SK-N-SH (cell line): Measurements from ENCODE around the gene BCL11B. TPM values are rescaled to one million over a fixed set of nuclear protein-coding genes. Genes with fewer than 3 reads are reported as not detected.
"Not testable (repeated sequence)": the region's sequence is repeated elsewhere in the genome, so short reads cannot be mapped to it uniquely, and the experiment has no call there.

ENCODE experiments used
- CTCF ChIA-PET: fragments of 300-600, 350-600 bp; formaldehyde crosslinking; extraction: SDS; loops from one replicate; lab custom pipeline; 2021; lab: Yijun Ruan, JAX
- POLR2A ChIA-PET: fragments of 350-600 bp; sonication (Branson Sonifier 250); formaldehyde crosslinking; extraction: SDS; loops from one replicate; lab custom pipeline; 2020; ENCODE audit warnings: antibody characterized with exemption, inconsistent platforms; lab: Yijun Ruan, JAX
- DNase-seq: peaks from one replicate; pipeline ENCODE4 v3.0.0; 2012
- H2AFZ ChIP-seq: fragments of 200-600 bp; sonication (generic); 2 replicates; pipeline ENCODE4 v1.8.1; 2016; ENCODE audit warnings: antibody characterized with exemption, mild to moderate bottlenecking, low read depth
- H3F3A ChIP-seq: fragments of 200-600 bp; sonication (generic); replicated peaks from 2 replicates; pipeline ENCODE3; 2016; ENCODE audit warnings: antibody characterized with exemption, mild to moderate bottlenecking; ENCODE audit not compliant: insufficient read depth
- H3K27ac ChIP-seq, 2 experiments: fragments of 200-500 bp in 1 of 2; fragments of 200-600 bp in 1 of 2; sonication (Bioruptor generic) in 1 of 2; sonication (generic), shearing (Covaris generic) in 1 of 2; 2 replicates each; pipeline versions ENCODE4 v1.5.1 to v1.6.1; 2014 to 2016; ENCODE audit warnings: low read depth in 2 of 2, inconsistent platforms in 1 of 2, low read length in 1 of 2, mild to moderate bottlenecking in 1 of 2, mixed read lengths in 1 of 2
- H3K27me3 ChIP-seq: fragments of 200-600 bp; sonication (generic), shearing (Covaris generic); 2 replicates; pipeline ENCODE4 v1.6.1; 2016; ENCODE audit warnings: mixed run types; ENCODE audit not compliant: insufficient read depth
- H3K36me3 ChIP-seq, 2 experiments: fragments of 200-500 bp in 1 of 2; fragments of 200-600 bp in 1 of 2; sonication (Bioruptor generic) in 1 of 2; sonication (generic) in 1 of 2; replicated peaks in 1 of 2; 2 replicates each; pipeline versions ENCODE3 to v1.5.1; 2014 to 2016; ENCODE audit warnings: low read length in 1 of 2, mild to moderate bottlenecking in 1 of 2; ENCODE audit not compliant: insufficient read depth in 2 of 2, control insufficient read depth in 1 of 2
- H3K4me1 ChIP-seq, 2 experiments: fragments of 200-500 bp in 1 of 2; fragments of 200-600 bp in 1 of 2; sonication (Bioruptor generic) in 1 of 2; sonication (generic), shearing (Covaris generic) in 1 of 2; 2 replicates each; pipeline versions ENCODE4 v1.5.1 to v1.6.1; 2014 to 2016; ENCODE audit warnings: low read depth in 1 of 2, low read length in 1 of 2, mixed run types in 1 of 2; ENCODE audit not compliant: insufficient read depth in 2 of 2, control insufficient read depth in 1 of 2
- H3K4me2 ChIP-seq: fragments of 200-600 bp; sonication (generic), shearing (Covaris generic); 2 replicates; pipeline ENCODE4 v1.6.1; 2017; ENCODE audit warnings: mixed run types
- H3K4me3 ChIP-seq, 2 experiments: fragments of 200-500 bp in 1 of 2; fragments of 200-600 bp in 1 of 2; sonication (Bioruptor generic) in 1 of 2; sonication (generic), shearing (Covaris generic) in 1 of 2; 2 replicates each; pipeline versions ENCODE4 v1.5.1 to v1.8.1; 2014 to 2016; ENCODE audit warnings: low read depth in 2 of 2, inconsistent platforms in 1 of 2, low read length in 1 of 2, mild to moderate bottlenecking in 1 of 2, mixed read lengths in 1 of 2, moderate library complexity in 1 of 2
- H3K79me2 ChIP-seq: fragments of 200-600 bp; sonication (generic); 2 replicates; pipeline ENCODE4 v1.8.1; 2017; ENCODE audit warnings: mild to moderate bottlenecking; ENCODE audit not compliant: insufficient read depth
- H3K9ac ChIP-seq: fragments of 200-600 bp; sonication (generic); 2 replicates; pipeline ENCODE4 v1.6.1; 2017; ENCODE audit warnings: mixed run types
- H3K9me2 ChIP-seq: fragments of 200-600 bp; sonication (generic); 2 replicates; pipeline ENCODE4 v1.6.1; 2017; ENCODE audit warnings: mixed run types
- H3K9me3 ChIP-seq: fragments of 200-600 bp; sonication (generic); 2 replicates; pipeline ENCODE4 v1.6.1; 2017; ENCODE audit warnings: mixed run types, mild to moderate bottlenecking, moderate library complexity
- H4K20me1 ChIP-seq: fragments of 200-600 bp; sonication (generic); 2 replicates; pipeline ENCODE4 v1.6.1; 2017; ENCODE audit warnings: mild to moderate bottlenecking, mixed run types; ENCODE audit not compliant: insufficient read depth
- CTCF ChIP-seq: fragments of 200-600 bp; sonication (generic); IDR thresholded peaks from 2 replicates; pipeline ENCODE4 v1.6.1; 2017; ENCODE audit warnings: antibody characterized with exemption, mild to moderate bottlenecking, moderate library complexity
- ELF1 ChIP-seq: IDR thresholded peaks from 2 replicates; pipeline ENCODE4 v1.4.0; 2012
- FOSL2 ChIP-seq: IDR thresholded peaks from 2 replicates; pipeline ENCODE4 v1.4.0; 2012; ENCODE audit warnings: low read depth, mild to moderate bottlenecking, moderate library complexity, borderline replicate concordance
- MAX ChIP-seq: IDR thresholded peaks from 2 replicates; pipeline ENCODE4 v1.4.0; 2012; ENCODE audit warnings: low read depth
- MEF2A ChIP-seq: IDR thresholded peaks from 2 replicates; pipeline ENCODE4 v1.4.0; 2012; ENCODE audit warnings: low read depth, borderline replicate concordance
- NFIC ChIP-seq: IDR thresholded peaks from 2 replicates; pipeline ENCODE4 v1.4.0; 2012; ENCODE audit warnings: borderline replicate concordance
- REST ChIP-seq: IDR thresholded peaks from 2 replicates; pipeline ENCODE4 v1.6.1; 2012; ENCODE audit warnings: mild to moderate bottlenecking, low read depth, low read length, moderate library complexity
- SMC3 ChIP-seq: IDR thresholded peaks from 2 replicates; pipeline ENCODE4 v1.6.1; 2012; ENCODE audit warnings: low read depth, low read length, improper control_type of control experiment
- TEAD4 ChIP-seq: IDR thresholded peaks from 2 replicates; pipeline ENCODE4 v1.4.0; 2012; ENCODE audit warnings: mild to moderate bottlenecking, borderline replicate concordance; ENCODE audit not compliant: insufficient read depth
- USF1 ChIP-seq: IDR thresholded peaks from 2 replicates; pipeline ENCODE4 v1.4.0; 2012; ENCODE audit warnings: low read depth, borderline replicate concordance
- WGBS: methylation state at CpG from one replicate; pipeline ENCODE4 v1.1.6; 2017; ENCODE audit warnings: low lambda C conversion rate; 5-methylcytosine and 5-hydroxymethylcytosine counted together
- polyA plus RNA-seq, 3 experiments: library from polyadenylated mRNA; depleted of rRNA; stranded (reverse); fragments of >200 nt; gene quantifications; 2 replicates each; pipeline ENCODE4 v1.2.3, GENCODE V29; 2012

Gene BCL11B
- polyA plus RNA-seq, 1 of the 3 experiments (the other 2 are of a cell fraction), result not detected

- TF ChIP-seq REST, result no peak
- TF ChIP-seq ELF1, result no peak
- no peak for TF ChIP-seq USF1
- TF ChIP-seq SMC3, result no peak
- TF ChIP-seq FOSL2, result no peak
- TF ChIP-seq MAX, result no peak
- no peak for TF ChIP-seq CTCF
- no peak for TF ChIP-seq NFIC
- no peak for TF ChIP-seq TEAD4
- no peak for TF ChIP-seq MEF2A
These were observed 42.3 kb downstream of the BCL11B start (continued) for GRCh38 chr14:99229654-99230207.

GRCh38 chr14:99228760-99229159 lies 43.2 kb downstream of the BCL11B start:
- WGBS, result 7% methylated on average over 4 of the region's 4 CpGs
- H2AFZ ChIP-seq, H3K4me3 ChIP-seq, H3K4me2 ChIP-seq, H3K79me2 ChIP-seq, H3K9me2 ChIP-seq, H3K9me3 ChIP-seq, H3K27ac ChIP-seq, H4K20me1 ChIP-seq, H3K36me3 ChIP-seq, H3K4me1 ChIP-seq, DNase-seq, POLR2A ChIA-PET, CTCF ChIA-PET, H3F3A ChIP-seq, H3K9ac ChIP-seq: not testable (repeated sequence)
- peaks cover 74% of the 10 kb centered on the region for H3K27me3 ChIP-seq
